SK-N-SH (cell line): ENCODE data around the gene C2orf49.

ENCODE experiments used
- EP300 ChIP-seq, 2 experiments: IDR thresholded peaks; 2 replicates each; pipeline versions ENCODE4 v1.4.0 to v1.6.1; 2012; ENCODE audit warnings: borderline replicate concordance in 1 of 2, low read depth in 1 of 2, low read length in 1 of 2
- EZH2phosphoT487 ChIP-seq: fragments of 200-600 bp; sonication (generic); IDR thresholded peaks from 2 replicates; pipeline ENCODE4 v1.6.1; 2017; ENCODE audit warnings: low read depth, mixed run types, mild to moderate bottlenecking, antibody characterized with exemption, moderate library complexity, borderline replicate concordance
- GATA2 ChIP-seq: sonication (generic); formaldehyde crosslinking; IDR thresholded peaks from 2 replicates; pipeline ENCODE4 v1.5.0; 2020; ENCODE audit warnings: mild to moderate bottlenecking, missing genetic modification reagents
- JUND ChIP-seq: IDR thresholded peaks from 2 replicates; pipeline ENCODE4 v1.4.0; 2012
- NFIC ChIP-seq: IDR thresholded peaks from 2 replicates; pipeline ENCODE4 v1.4.0; 2012; ENCODE audit warnings: borderline replicate concordance
- NRF1 ChIP-seq: IDR thresholded peaks from 2 replicates; pipeline ENCODE4 v1.6.1; 2012; ENCODE audit warnings: low read depth, mild to moderate bottlenecking, low read length
- SMC3 ChIP-seq: IDR thresholded peaks from 2 replicates; pipeline ENCODE4 v1.6.1; 2012; ENCODE audit warnings: low read depth, low read length, improper control_type of control experiment
- TF ChIP-seq, protein P1 (sequence below): fragments of 200-600 bp; sonication (generic); IDR thresholded peaks from 2 replicates; pipeline ENCODE4 v1.6.1; 2017; ENCODE audit warnings: antibody characterized with exemption, mild to moderate bottlenecking, moderate library complexity
- TF ChIP-seq, protein P2 (sequence below): IDR thresholded peaks from 2 replicates; pipeline ENCODE4 v1.6.1; 2012; ENCODE audit warnings: mild to moderate bottlenecking, low read depth, low read length, moderate library complexity
- TF ChIP-seq, protein P3 (sequence below): IDR thresholded peaks from 2 replicates; pipeline ENCODE4; 2012
- TF ChIP-seq, protein P4 (sequence below): IDR thresholded peaks from 2 replicates; pipeline ENCODE4 v1.4.0; 2012; ENCODE audit warnings: low read depth, borderline replicate concordance
- TF ChIP-seq, protein P5 (sequence below): IDR thresholded peaks from 2 replicates; pipeline ENCODE4 v1.4.0; 2012; ENCODE audit warnings: low read depth, borderline replicate concordance

DNA sequence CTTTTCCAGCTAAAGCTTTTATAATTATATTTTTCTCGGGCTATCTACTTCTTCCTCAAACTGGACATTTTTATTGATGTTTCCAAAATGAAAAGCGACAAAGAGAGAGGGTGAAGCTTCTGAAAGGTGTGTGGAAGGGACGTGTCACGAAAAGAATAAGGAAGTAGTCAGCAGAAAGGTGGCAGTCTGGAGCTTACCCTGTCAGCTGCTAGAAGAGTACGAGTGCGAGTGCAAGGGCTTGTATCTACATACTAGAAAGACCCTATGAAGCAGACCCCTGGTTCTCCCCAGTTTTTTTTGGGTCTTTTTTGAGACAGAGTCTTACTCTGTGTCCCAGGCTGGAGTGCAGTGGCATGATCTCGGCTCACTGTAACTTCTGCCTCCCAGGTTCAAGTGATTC is 46.9 kb downstream of the C2orf49 start:
- TF ChIP-seq, protein P1, sequence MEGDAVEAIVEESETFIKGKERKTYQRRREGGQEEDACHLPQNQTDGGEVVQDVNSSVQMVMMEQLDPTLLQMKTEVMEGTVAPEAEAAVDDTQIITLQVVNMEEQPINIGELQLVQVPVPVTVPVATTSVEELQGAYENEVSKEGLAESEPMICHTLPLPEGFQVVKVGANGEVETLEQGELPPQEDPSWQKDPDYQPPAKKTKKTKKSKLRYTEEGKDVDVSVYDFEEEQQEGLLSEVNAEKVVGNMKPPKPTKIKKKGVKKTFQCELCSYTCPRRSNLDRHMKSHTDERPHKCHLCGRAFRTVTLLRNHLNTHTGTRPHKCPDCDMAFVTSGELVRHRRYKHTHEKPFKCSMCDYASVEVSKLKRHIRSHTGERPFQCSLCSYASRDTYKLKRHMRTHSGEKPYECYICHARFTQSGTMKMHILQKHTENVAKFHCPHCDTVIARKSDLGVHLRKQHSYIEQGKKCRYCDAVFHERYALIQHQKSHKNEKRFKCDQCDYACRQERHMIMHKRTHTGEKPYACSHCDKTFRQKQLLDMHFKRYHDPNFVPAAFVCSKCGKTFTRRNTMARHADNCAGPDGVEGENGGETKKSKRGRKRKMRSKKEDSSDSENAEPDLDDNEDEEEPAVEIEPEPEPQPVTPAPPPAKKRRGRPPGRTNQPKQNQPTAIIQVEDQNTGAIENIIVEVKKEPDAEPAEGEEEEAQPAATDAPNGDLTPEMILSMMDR = no peak
- TF ChIP-seq, protein P2, sequence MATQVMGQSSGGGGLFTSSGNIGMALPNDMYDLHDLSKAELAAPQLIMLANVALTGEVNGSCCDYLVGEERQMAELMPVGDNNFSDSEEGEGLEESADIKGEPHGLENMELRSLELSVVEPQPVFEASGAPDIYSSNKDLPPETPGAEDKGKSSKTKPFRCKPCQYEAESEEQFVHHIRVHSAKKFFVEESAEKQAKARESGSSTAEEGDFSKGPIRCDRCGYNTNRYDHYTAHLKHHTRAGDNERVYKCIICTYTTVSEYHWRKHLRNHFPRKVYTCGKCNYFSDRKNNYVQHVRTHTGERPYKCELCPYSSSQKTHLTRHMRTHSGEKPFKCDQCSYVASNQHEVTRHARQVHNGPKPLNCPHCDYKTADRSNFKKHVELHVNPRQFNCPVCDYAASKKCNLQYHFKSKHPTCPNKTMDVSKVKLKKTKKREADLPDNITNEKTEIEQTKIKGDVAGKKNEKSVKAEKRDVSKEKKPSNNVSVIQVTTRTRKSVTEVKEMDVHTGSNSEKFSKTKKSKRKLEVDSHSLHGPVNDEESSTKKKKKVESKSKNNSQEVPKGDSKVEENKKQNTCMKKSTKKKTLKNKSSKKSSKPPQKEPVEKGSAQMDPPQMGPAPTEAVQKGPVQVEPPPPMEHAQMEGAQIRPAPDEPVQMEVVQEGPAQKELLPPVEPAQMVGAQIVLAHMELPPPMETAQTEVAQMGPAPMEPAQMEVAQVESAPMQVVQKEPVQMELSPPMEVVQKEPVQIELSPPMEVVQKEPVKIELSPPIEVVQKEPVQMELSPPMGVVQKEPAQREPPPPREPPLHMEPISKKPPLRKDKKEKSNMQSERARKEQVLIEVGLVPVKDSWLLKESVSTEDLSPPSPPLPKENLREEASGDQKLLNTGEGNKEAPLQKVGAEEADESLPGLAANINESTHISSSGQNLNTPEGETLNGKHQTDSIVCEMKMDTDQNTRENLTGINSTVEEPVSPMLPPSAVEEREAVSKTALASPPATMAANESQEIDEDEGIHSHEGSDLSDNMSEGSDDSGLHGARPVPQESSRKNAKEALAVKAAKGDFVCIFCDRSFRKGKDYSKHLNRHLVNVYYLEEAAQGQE = no peak
- TF ChIP-seq, protein P3, sequence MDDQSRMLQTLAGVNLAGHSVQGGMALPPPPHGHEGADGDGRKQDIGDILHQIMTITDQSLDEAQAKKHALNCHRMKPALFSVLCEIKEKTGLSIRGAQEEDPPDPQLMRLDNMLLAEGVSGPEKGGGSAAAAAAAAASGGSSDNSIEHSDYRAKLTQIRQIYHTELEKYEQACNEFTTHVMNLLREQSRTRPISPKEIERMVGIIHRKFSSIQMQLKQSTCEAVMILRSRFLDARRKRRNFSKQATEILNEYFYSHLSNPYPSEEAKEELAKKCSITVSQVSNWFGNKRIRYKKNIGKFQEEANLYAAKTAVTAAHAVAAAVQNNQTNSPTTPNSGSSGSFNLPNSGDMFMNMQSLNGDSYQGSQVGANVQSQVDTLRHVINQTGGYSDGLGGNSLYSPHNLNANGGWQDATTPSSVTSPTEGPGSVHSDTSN = no peak
- TF ChIP-seq JUND (no peak), EP300 (IDR thresholded peaks at IDR 0.05; ENCODE audit: borderline replicate concordance in 1 of 2, low read depth in 1 of 2, low read length in 1 of 2) (no peak), GATA2 (no peak), NRF1 (no peak), NFIC (no peak), SMC3 (no peak), EZH2phosphoT487 (no peak)
- TF ChIP-seq, protein P4, sequence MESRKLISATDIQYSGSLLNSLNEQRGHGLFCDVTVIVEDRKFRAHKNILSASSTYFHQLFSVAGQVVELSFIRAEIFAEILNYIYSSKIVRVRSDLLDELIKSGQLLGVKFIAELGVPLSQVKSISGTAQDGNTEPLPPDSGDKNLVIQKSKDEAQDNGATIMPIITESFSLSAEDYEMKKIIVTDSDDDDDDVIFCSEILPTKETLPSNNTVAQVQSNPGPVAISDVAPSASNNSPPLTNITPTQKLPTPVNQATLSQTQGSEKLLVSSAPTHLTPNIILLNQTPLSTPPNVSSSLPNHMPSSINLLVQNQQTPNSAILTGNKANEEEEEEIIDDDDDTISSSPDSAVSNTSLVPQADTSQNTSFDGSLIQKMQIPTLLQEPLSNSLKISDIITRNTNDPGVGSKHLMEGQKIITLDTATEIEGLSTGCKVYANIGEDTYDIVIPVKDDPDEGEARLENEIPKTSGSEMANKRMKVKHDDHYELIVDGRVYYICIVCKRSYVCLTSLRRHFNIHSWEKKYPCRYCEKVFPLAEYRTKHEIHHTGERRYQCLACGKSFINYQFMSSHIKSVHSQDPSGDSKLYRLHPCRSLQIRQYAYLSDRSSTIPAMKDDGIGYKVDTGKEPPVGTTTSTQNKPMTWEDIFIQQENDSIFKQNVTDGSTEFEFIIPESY = no peak
- TF ChIP-seq, protein P5, sequence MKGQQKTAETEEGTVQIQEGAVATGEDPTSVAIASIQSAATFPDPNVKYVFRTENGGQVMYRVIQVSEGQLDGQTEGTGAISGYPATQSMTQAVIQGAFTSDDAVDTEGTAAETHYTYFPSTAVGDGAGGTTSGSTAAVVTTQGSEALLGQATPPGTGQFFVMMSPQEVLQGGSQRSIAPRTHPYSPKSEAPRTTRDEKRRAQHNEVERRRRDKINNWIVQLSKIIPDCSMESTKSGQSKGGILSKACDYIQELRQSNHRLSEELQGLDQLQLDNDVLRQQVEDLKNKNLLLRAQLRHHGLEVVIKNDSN = no peak
